Neural cell (in vitro differentiated cells): ENCODE data around the gene AQP5. TPM values are rescaled to one million over a fixed set of nuclear protein-coding genes. Genes with fewer than 3 reads are reported as not detected.

Source experiments
- H2AFZ ChIP-seq: fragments of 200-600, 300-800 bp; sonication (generic), shearing (Covaris generic); 2 replicates; pipeline ENCODE4 v1.6.0; 2014; ENCODE audit warnings: low read depth, mild to moderate bottlenecking, antibody characterized with exemption, low read length, moderate library complexity
- H3F3A ChIP-seq: fragments of 200-600 bp; shearing (Covaris generic); 2 replicates; pipeline ENCODE4 v1.6.1; 2016; ENCODE audit warnings: mild to moderate bottlenecking, moderate library complexity, mixed read lengths, antibody characterized with exemption, low read length; ENCODE audit not compliant: insufficient read depth, poor library complexity, severe bottlenecking
- H3K27ac ChIP-seq: fragments of 200-600, 300-800 bp; sonication (generic), shearing (Covaris generic); 2 replicates; pipeline ENCODE4 v1.5.1; 2014; ENCODE audit warnings: mild to moderate bottlenecking, low read length, moderate library complexity
- H3K27me3 ChIP-seq: fragments of 300-800, 200-600 bp; sonication (generic), shearing (Covaris generic); 2 replicates; pipeline ENCODE4 v1.6.0; 2014; ENCODE audit warnings: mild to moderate bottlenecking, low read depth, low read length, moderate library complexity; ENCODE audit not compliant: insufficient read depth
- H3K36me3 ChIP-seq: fragments of 300-800, 200-600 bp; sonication (generic), shearing (Covaris generic); 2 replicates; pipeline ENCODE4 v1.5.1; 2014; ENCODE audit warnings: mild to moderate bottlenecking, antibody characterized with exemption, low read length, moderate library complexity; ENCODE audit not compliant: insufficient read depth
- H3K4me2 ChIP-seq: fragments of 300-800, 200-600 bp; sonication (generic), shearing (Covaris generic); 2 replicates; pipeline ENCODE4 v1.6.0; 2014; ENCODE audit warnings: mild to moderate bottlenecking, low read length
- H3K4me3 ChIP-seq: fragments of 300-800, 200-600 bp; sonication (generic), shearing (Covaris generic); 2 replicates; pipeline ENCODE4 v1.5.1; 2014; ENCODE audit warnings: mild to moderate bottlenecking, low read length, moderate library complexity
- H3K79me2 ChIP-seq: fragments of 200-600 bp; shearing (Covaris generic); replicated peaks from 2 replicates; pipeline ENCODE4 v1.6.0; 2014; ENCODE audit warnings: mild to moderate bottlenecking, low read length, moderate library complexity; ENCODE audit not compliant: insufficient read depth
- H3K9ac ChIP-seq: fragments of 300-800, 200-600 bp; sonication (generic), shearing (Covaris generic); 2 replicates; pipeline ENCODE4 v1.6.1; 2016; ENCODE audit warnings: mild to moderate bottlenecking, low read length, mixed read lengths
- H3K9me2 ChIP-seq: fragments of 200-600 bp; shearing (Covaris generic); 2 replicates; pipeline ENCODE4 v1.6.1; 2016; ENCODE audit warnings: mild to moderate bottlenecking, low read length, mixed read lengths; ENCODE audit not compliant: insufficient read depth
- H3K9me3 ChIP-seq: fragments of 200-600, 300-800 bp; sonication (generic), shearing (Covaris generic); 2 replicates; pipeline ENCODE4 v1.6.1; 2016; ENCODE audit warnings: mild to moderate bottlenecking, mixed run types, low read length, moderate library complexity, mixed read lengths
- H4K20me1 ChIP-seq: fragments of 200-600 bp; shearing (Covaris generic); 2 replicates; pipeline ENCODE4 v1.6.1; 2016; ENCODE audit warnings: mild to moderate bottlenecking, mixed run types; ENCODE audit not compliant: insufficient read depth
- CTCF ChIP-seq: fragments of 450-650 bp; IDR thresholded peaks from 2 replicates; pipeline ENCODE4 v1.5.1; 2014; ENCODE audit warnings: antibody characterized with exemption, mild to moderate bottlenecking, moderate library complexity; ENCODE audit not compliant: poor library complexity, severe bottlenecking
- EP300 ChIP-seq: fragments of 450-650 bp; conservative IDR thresholded peaks from 2 replicates; pipeline ENCODE4 v1.6.1; 2014; ENCODE audit warnings: antibody characterized with exemption, mild to moderate bottlenecking, moderate library complexity; ENCODE audit not compliant: poor library complexity, severe bottlenecking
- EZH2 ChIP-seq: fragments of 200-600, 300-800 bp; shearing (Covaris generic), sonication (generic); IDR thresholded peaks from 2 replicates; pipeline ENCODE4 v1.6.1; 2014; ENCODE audit warnings: antibody characterized with exemption, low read length, borderline replicate concordance, mild to moderate bottlenecking; ENCODE audit not compliant: insufficient read depth, poor library complexity, severe bottlenecking
- MXI1 ChIP-seq: fragments of 450-650 bp; conservative IDR thresholded peaks from 2 replicates; pipeline ENCODE4 v1.6.1; 2014; ENCODE audit warnings: antibody characterized with exemption, mild to moderate bottlenecking; ENCODE audit not compliant: poor library complexity, severe bottlenecking
- POLR2AphosphoS5 ChIP-seq: IDR thresholded peaks from 2 replicates; pipeline ENCODE4 v1.6.1; 2012
- RAD21 ChIP-seq: fragments of 450-650 bp; conservative IDR thresholded peaks from 2 replicates; pipeline ENCODE4 v1.6.1; 2014; ENCODE audit warnings: antibody characterized with exemption, mild to moderate bottlenecking, moderate library complexity
- SMC3 ChIP-seq: fragments of 450-650 bp; conservative IDR thresholded peaks from 2 replicates; pipeline ENCODE4 v1.6.1; 2014; ENCODE audit warnings: antibody characterized with exemption, mild to moderate bottlenecking, moderate library complexity; ENCODE audit not compliant: poor library complexity
- TAF1 ChIP-seq: IDR thresholded peaks from 2 replicates; pipeline ENCODE4 v1.6.1; 2012; ENCODE audit warnings: low read depth
- polyA plus RNA-seq: library from polyadenylated mRNA; depleted of rRNA; stranded (reverse); fragments of >200 nt; gene quantifications from 2 replicates; pipeline ENCODE4 v1.2.3, GENCODE V29; 2014
- TF ChIP-seq, protein P1 (sequence below): IDR thresholded peaks from 2 replicates; pipeline ENCODE4 v1.6.1; 2012; ENCODE audit warnings: borderline replicate concordance

AQP5 gene
- polyA plus RNA-seq, 1 donor from 2014 or later = not detected

- Histone ChIP-seq H3K9me3 (no peaks in the 10 kb centered on the region), H3K79me2 (no peaks in the 10 kb centered on the region), H3F3A (no peaks in the 10 kb centered on the region), H3K36me3 (no peaks in the 10 kb centered on the region), H2AFZ (no peak overlapping the region), H4K20me1 (no peaks in the 10 kb centered on the region), H3K4me2 (no peak overlapping the region), H3K27me3 (no peaks in the 10 kb centered on the region), H3K9ac (no peak overlapping the region), H3K9me2 (no peaks in the 10 kb centered on the region), H3K4me3 (no peak overlapping the region), H3K27ac (no peak overlapping the region)
- TF ChIP-seq MXI1 (no peak), POLR2AphosphoS5 (no peak), EP300 (no peak), RAD21 (no peak), CTCF (no peak), SMC3 (no peak), EZH2 (no peak), TAF1 (no peak)
- TF ChIP-seq, protein P1, sequence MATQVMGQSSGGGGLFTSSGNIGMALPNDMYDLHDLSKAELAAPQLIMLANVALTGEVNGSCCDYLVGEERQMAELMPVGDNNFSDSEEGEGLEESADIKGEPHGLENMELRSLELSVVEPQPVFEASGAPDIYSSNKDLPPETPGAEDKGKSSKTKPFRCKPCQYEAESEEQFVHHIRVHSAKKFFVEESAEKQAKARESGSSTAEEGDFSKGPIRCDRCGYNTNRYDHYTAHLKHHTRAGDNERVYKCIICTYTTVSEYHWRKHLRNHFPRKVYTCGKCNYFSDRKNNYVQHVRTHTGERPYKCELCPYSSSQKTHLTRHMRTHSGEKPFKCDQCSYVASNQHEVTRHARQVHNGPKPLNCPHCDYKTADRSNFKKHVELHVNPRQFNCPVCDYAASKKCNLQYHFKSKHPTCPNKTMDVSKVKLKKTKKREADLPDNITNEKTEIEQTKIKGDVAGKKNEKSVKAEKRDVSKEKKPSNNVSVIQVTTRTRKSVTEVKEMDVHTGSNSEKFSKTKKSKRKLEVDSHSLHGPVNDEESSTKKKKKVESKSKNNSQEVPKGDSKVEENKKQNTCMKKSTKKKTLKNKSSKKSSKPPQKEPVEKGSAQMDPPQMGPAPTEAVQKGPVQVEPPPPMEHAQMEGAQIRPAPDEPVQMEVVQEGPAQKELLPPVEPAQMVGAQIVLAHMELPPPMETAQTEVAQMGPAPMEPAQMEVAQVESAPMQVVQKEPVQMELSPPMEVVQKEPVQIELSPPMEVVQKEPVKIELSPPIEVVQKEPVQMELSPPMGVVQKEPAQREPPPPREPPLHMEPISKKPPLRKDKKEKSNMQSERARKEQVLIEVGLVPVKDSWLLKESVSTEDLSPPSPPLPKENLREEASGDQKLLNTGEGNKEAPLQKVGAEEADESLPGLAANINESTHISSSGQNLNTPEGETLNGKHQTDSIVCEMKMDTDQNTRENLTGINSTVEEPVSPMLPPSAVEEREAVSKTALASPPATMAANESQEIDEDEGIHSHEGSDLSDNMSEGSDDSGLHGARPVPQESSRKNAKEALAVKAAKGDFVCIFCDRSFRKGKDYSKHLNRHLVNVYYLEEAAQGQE = no peak
Observed at GRCh38 chr12:49937639-49938300, 23.9 kb upstream of the AQP5 start.

GRCh38 chr12:49939307-49939706, 22.4 kb upstream of the AQP5 start:
- Histone ChIP-seq H3K4me2 (no peak overlapping the region), H3K9me2 (no peaks in the 10 kb centered on the region), H3K79me2 (no peaks in the 10 kb centered on the region), H3K27ac (no peak overlapping the region), H3K4me3 (no peak overlapping the region), H3K9me3 (no peaks in the 10 kb centered on the region), H3K9ac (no peak overlapping the region), H2AFZ (no peak overlapping the region), H3F3A (no peaks in the 10 kb centered on the region), H3K27me3 (no peaks in the 10 kb centered on the region), H3K36me3 (no peaks in the 10 kb centered on the region), H4K20me1 (no peaks in the 10 kb centered on the region)
- TF ChIP-seq TAF1 = no peak
- no peak for TF ChIP-seq SMC3
- no peak for TF ChIP-seq CTCF
- no peak for TF ChIP-seq MXI1
- TF ChIP-seq EZH2 = no peak
- no peak for TF ChIP-seq RAD21
- TF ChIP-seq, protein P1 = no peak
- TF ChIP-seq EP300 = no peak
- no peak for TF ChIP-seq POLR2AphosphoS5
